ENCODE measurements around the gene MEGF6.

DNA sequence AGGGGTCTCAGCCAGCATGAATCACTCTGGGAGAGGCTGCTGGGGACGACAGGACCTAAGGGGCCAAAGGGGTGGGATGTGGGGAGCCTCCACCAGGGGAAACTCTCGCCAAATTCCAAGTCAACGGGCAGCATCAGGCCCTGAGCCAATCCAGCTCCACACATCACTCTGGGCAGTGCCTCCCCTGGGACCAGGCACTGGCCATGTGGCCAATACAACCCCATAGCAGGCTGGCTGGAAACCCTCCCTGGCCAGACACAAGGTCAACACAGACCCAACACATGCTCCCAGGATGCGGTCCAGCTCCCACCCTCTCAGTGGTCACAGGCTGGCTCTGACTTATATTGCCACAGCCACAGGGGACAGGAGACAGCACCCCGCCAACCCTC lies 60.0 kb downstream of the MEGF6 start:
- TF ChIP-seq, protein P1, sequence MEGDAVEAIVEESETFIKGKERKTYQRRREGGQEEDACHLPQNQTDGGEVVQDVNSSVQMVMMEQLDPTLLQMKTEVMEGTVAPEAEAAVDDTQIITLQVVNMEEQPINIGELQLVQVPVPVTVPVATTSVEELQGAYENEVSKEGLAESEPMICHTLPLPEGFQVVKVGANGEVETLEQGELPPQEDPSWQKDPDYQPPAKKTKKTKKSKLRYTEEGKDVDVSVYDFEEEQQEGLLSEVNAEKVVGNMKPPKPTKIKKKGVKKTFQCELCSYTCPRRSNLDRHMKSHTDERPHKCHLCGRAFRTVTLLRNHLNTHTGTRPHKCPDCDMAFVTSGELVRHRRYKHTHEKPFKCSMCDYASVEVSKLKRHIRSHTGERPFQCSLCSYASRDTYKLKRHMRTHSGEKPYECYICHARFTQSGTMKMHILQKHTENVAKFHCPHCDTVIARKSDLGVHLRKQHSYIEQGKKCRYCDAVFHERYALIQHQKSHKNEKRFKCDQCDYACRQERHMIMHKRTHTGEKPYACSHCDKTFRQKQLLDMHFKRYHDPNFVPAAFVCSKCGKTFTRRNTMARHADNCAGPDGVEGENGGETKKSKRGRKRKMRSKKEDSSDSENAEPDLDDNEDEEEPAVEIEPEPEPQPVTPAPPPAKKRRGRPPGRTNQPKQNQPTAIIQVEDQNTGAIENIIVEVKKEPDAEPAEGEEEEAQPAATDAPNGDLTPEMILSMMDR (IDR thresholded peaks at IDR 0.05; ENCODE audit: extremely low read depth in 1 of 2, insufficient read depth in 1 of 2, low read depth in 1 of 2, low read length in 2 of 2) = no peak
- TF ChIP-seq POLR2A (IDR thresholded peaks at IDR 0.05; ENCODE audit: low read depth, low read length) (no peak), MYC (IDR thresholded peaks at IDR 0.05; ENCODE audit: low read depth, low read length) (no peak), JUN (IDR thresholded peaks at IDR 0.05; ENCODE audit: borderline replicate concordance, insufficient read depth, insufficient read length, low read depth) (no peak), POLR2AphosphoS5 (IDR thresholded peaks at IDR 0.05; ENCODE audit: insufficient read depth, low read depth, low read length) (no peak), EZH2 (IDR thresholded peaks at IDR 0.05; ENCODE audit: borderline replicate concordance, low read depth, low read length, severe bottlenecking) (no peak)

Data from endothelial cell of umbilical vein (primary cell).